ENCODE data around the gene MAPK10. TPM values are rescaled to one million over a fixed set of nuclear protein-coding genes. Genes with fewer than 3 reads are reported as not detected.

MAPK10 gene
- total and polyA plus RNA-seq, 9 of the 15 experiments (the other 6 are each of a cell fraction or from before 2014, with no cell fraction given), result 0.10 to 0.53 (median 0.18) TPM; not detected in 4

GRCh38 chr4:86101841-86102240, 258.0 kb downstream of the MAPK10 start:
- Histone ChIP-seq H3K9me1 (ENCODE audit: control insufficient read depth, insufficient read depth, low read length) (no peaks in the 10 kb centered on the region), H3K4me1 (replicated peaks in 1 of 2; ENCODE audit: control insufficient read depth in 2 of 2, insufficient read depth in 2 of 2, low read length in 2 of 2) (no peaks in the 10 kb centered on the region), H3K9ac (ENCODE audit: insufficient read depth in 1 of 2, low read depth in 2 of 2, low read length in 2 of 2) (no peak overlapping the region), H3K4me2 (ENCODE audit: insufficient read depth, low read length) (no peak overlapping the region), H3K79me2 (ENCODE audit: control insufficient read depth, insufficient read depth, low read length) (no peaks in the 10 kb centered on the region), H3K4me3 (no peak overlapping the region), H3K9me3 (replicated peaks; ENCODE audit: control insufficient read depth, insufficient read depth, low read depth, low read length) (no peaks in the 10 kb centered on the region), H3K27me3 (ENCODE audit: control insufficient read depth in 2 of 2, insufficient read depth in 2 of 2, low read length in 2 of 2) (no peaks in the 10 kb centered on the region), H2AFZ (ENCODE audit: low read depth, low read length) (no peak overlapping the region), H3K36me3 (ENCODE audit: control insufficient read depth, insufficient read depth, low read length) (no peaks in the 10 kb centered on the region), H3K27ac (ENCODE audit: extremely low read depth, low read depth, low read length) (no peak overlapping the region), H4K20me1 (replicated peaks; ENCODE audit: control insufficient read depth, insufficient read depth, low read length) (no peaks in the 10 kb centered on the region)
- BruUV-seq (replicated peaks), result no TSS peak
- ATAC-seq (no peak), DNase-seq (ENCODE audit: extremely low read depth in 1 of 4, low spot score in 3 of 4) (no peak), FAIRE-seq (no peak)
- CTCF ChIA-PET (ENCODE audit: low intra/inter-chr PET ratio), result no interaction called here
- 7% methylated on average over 2 of the region's 2 CpGs for WGBS (ENCODE audit: insufficient coverage, low coverage, missing lambda C conversion rate)
- in situ Hi-C loops (cut with MboI) (no loop called here), intact Hi-C loops (cut with micrococcal nuclease) (no loop called here)
- POLR2A ChIA-PET, result interaction anchor here (0.7 kb wide), 1 partner anchor 410 kb away, joined by 3 read pairs; no protein-coding TSS in a partner anchor
- TF ChIP-seq GATA2 (CRISPR knock-in tag; IDR thresholded peaks at IDR 0.05) (no peak), NKRF (IDR thresholded peaks at IDR 0.05; ENCODE audit: borderline replicate concordance) (no peak), ZBTB33 (CRISPR knock-in tag; IDR thresholded peaks at IDR 0.05) (no peak), ZNF740 (CRISPR knock-in tag; IDR thresholded peaks at IDR 0.05) (no peak), ZNF740 (tag; IDR thresholded peaks at IDR 0.05) (no peak), ZFP91 (CRISPR knock-in tag; IDR thresholded peaks at IDR 0.05) (no peak), RBM39 (optimal IDR thresholded peaks at IDR 0.05; ENCODE audit: low read depth, low read length) (no peak), KLF6 (CRISPR knock-in tag; IDR thresholded peaks at IDR 0.05; ENCODE audit: borderline replicate concordance) (no peak), MITF (IDR thresholded peaks at IDR 0.05) (no peak), FUS (optimal IDR thresholded peaks at IDR 0.05; ENCODE audit: low read depth, low read length) (no peak), GTF2A2 (tag; IDR thresholded peaks at IDR 0.05) (no peak), ATF3 (IDR thresholded peaks at IDR 0.05) (no peak), ATF3 (CRISPR knock-in tag; conservative IDR thresholded peaks at IDR 0.05) (no peak), CCAR2 (IDR thresholded peaks at IDR 0.05; ENCODE audit: low read depth, low read length) (no peak)
